ENCODE data around the gene FOXK2.

The FOXK2 gene

DNA sequence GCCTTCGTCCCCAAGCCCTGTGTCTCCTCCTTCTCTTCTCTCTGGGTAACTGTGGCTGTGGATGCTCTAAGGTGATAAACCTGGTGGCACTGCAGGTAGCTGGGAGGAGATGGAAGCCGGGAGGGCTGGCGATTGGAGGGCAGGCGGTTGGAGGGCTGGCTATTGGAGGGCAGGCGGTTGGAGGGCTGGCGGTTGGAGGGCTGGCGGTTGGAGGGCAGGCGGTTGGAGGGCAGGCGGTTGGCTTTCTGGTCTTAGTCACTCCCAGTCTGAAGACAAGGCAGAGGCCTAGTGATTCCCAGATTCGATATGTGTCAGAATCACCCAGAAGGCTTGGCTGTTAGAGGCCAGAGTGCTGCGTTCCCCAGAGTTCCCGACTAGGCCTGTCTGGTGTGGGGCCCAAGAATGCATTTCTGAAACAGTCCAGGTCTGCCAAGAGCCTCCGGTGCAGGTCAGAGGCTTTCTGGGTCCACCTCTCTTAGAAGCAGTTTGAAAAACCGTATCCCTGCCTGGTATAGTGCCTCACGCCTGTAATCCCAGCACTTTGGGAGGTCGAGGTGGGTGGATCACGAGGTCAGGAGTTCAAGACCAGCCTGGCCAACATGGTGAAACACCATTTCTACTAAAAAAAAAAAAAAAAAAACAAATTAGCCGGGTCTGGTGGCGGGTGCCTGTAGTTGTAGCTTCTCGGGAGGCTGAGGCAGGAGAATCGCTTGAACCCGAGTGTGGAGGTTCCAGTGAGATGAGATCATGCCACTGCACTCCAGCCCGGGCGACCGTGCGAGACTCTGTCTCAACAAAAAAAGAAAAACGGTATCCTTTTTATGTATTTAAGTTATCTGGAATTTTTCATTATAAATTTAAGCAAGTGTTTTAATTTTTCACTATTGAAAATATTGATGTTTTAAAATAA, 69.0 kb downstream of the FOXK2 start:
- H3K27ac ChIP-seq, result peak overlapping the region; percentile 49

DNA sequence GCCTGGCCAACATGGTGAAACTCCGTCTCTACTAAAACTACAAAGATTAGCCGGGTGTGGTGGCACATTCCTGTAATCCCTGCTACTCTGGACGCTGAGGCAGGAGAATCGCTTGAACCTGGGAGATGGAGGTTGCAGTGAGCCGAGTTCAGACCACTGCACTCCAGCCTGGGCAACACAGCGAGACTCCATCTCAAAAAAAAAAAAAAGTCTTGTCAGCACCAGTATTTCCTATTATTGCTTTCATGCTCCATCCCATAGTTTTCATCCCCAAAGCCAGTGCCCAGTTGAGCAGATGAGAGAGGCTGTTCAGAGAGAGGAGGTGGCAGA, 70.3 kb downstream of the FOXK2 start:
- ChIA-PET POLR2A (ENCODE audit: low non-redundant PET) (no interaction called here), CTCF (no interaction called here)
- no peak for DNase-seq (ENCODE audit: low spot score)
- TF ChIP-seq, protein P1, sequence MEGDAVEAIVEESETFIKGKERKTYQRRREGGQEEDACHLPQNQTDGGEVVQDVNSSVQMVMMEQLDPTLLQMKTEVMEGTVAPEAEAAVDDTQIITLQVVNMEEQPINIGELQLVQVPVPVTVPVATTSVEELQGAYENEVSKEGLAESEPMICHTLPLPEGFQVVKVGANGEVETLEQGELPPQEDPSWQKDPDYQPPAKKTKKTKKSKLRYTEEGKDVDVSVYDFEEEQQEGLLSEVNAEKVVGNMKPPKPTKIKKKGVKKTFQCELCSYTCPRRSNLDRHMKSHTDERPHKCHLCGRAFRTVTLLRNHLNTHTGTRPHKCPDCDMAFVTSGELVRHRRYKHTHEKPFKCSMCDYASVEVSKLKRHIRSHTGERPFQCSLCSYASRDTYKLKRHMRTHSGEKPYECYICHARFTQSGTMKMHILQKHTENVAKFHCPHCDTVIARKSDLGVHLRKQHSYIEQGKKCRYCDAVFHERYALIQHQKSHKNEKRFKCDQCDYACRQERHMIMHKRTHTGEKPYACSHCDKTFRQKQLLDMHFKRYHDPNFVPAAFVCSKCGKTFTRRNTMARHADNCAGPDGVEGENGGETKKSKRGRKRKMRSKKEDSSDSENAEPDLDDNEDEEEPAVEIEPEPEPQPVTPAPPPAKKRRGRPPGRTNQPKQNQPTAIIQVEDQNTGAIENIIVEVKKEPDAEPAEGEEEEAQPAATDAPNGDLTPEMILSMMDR (conservative IDR thresholded peaks at IDR 0.05; ENCODE audit: low read depth), result no peak
- peak overlapping the region; percentile 97 for H3K27ac ChIP-seq

More for the DNA sequence above, 69.0 kb downstream of the FOXK2 start:
- POLR2A ChIA-PET (ENCODE audit: low non-redundant PET), result interaction anchor here (0.6 kb wide), 1 partner anchor 152 kb away, joined by 6 read pairs; no protein-coding TSS in a partner anchor
- TF ChIP-seq, protein P1 (conservative IDR thresholded peaks at IDR 0.05; ENCODE audit: low read depth), result no peak
- DNase-seq (ENCODE audit: low spot score), result no peak
- CTCF ChIA-PET, result no interaction called here

DNA sequence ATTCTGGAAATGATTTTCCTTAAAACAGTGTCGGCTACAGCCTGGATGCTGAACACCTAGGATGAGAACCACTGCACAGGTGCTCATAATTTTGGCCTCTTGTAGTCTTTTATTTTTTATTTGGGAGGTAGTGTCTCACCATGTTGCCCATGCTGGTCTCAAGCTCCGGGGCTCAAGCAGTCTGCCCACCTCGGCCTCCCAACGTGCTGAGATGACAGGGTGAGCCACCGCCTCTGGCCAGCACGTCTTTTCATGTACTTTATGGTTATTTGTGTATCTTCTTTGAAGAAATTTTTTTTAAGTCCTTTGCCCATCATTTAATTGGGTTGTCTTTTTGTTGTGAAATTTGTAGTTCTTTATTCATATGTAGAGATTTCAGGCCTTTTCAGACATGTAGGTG, 70.7 kb downstream of the FOXK2 start:
- ChIA-PET POLR2A (ENCODE audit: low non-redundant PET) (no interaction called here), CTCF (interaction anchor here (1.1 kb wide), 1 partner anchor 205 kb away, joined by 5 read pairs; no protein-coding TSS in a partner anchor)
- TF ChIP-seq, protein P1 (conservative IDR thresholded peaks at IDR 0.05; ENCODE audit: low read depth), result no peak
- peak overlapping the region; percentile 97 for H3K27ac ChIP-seq
- no peak for DNase-seq (ENCODE audit: low spot score)

DNA sequence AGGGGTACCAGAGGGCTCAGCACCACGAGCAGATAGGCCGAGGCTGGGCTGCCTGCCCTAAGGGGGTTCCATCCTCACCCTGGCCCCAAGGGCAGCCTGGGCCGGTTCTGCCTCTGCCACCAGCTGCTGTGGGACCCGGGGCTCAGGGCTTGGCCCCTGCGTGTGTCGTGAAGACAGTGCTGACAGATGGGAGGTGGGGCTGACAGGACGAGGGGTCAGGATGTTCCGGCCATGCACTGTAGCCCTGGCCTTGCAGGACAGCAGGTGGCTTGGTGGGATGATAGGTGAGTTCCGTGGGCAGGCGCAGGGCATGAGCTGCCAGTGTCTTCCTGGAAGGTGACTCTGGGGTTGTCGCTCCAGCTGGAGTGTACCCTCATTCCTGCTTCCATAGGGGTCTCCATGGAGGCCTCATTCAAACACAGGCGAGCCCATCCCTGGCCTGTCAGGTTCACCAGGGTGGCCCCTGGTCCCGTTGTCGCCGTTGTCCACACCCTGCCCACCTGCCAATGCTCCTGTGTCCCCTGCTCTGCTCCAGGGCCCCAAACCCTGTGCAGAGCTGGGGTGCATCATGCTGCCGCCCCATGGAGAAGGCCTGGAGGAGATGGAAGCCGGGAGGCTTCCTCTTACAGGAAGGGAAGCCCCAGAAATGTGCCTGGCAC, 71.5 kb downstream of the FOXK2 start:
- TF ChIP-seq, protein P1 (conservative IDR thresholded peaks at IDR 0.05; ENCODE audit: low read depth), result no peak
- peak overlapping the region; percentile 97 for H3K27ac ChIP-seq
- ChIA-PET POLR2A (ENCODE audit: low non-redundant PET) (no interaction called here), CTCF (interaction anchor here (1.1 kb wide), 1 partner anchor 206 kb away, joined by 5 read pairs; no protein-coding TSS in a partner anchor)
- no peak for DNase-seq (ENCODE audit: low spot score)

DNA sequence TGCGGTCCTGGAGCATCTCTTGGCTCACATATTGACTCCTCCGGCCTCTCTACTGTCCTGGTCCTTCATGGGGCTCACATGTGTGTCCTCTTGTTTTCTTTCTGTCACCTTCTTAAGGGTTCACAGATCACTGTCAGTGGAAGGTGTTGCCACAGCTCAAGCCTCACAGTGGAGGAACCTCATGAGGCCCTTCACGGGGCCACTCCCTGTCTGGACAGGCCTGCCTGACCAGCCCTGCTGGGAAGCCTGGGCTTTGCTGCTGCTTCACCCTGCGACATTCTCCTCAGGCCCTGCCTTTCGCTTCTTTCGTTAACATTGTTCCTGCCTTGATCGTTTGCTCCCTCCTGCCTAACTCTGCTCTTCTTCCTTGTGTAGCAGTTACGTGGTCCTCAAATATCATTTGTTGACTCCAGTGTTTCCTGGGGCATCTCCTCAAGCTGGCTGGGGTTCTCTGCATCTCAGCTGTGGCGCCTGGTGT, 72.8 kb downstream of the FOXK2 start:
- TF ChIP-seq, protein P1 (conservative IDR thresholded peaks at IDR 0.05; ENCODE audit: low read depth), result no peak
- CTCF ChIA-PET, result no interaction called here
- H3K27ac ChIP-seq, result peak overlapping the region; percentile 97
- no peak for DNase-seq (ENCODE audit: low spot score)
- POLR2A ChIA-PET (ENCODE audit: low non-redundant PET), result no interaction called here

DNA sequence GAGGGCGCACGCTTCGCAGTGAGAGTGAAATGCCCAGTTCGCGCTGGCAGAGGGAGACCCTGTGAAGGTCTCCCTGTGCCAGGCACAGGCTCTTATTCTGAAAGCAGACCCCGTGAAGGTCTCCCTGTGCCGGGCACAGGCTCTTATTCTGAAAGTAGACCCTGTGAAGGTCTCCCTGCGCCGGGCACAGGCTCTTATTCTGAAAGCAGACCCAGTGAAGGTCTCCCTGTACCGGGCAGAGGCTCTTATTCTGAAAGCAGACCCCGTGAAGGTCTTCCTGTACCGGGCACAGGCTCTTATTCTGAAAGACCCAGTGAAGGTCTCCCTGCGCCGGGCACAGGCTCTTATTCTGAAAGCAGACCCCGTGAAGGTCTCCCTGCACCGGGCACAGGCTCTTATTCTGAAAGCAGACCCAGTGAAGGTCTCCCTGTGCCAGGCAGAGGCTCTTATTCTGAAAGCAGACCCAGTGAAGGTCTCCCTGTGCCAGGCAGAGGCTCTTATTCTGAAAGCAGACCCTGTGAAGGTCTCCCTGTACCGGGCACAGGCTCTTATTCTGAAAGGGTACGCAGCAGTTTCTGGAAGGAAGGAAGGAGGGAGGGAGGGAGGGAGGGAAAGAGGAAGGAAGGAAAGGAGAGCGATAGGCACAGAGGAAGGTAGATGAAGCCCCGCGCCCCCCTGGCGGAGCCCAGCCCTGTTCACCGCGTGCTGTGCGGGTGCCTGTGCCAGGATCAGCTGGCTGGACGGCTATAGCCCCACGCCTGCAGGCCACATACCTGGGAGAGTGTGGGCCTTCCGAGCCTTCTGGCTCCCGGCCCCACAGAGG, 73.4 kb downstream of the FOXK2 start:
- CTCF ChIA-PET, result no interaction called here
- peak; percentile 41 for DNase-seq (ENCODE audit: low spot score)
- peak overlapping the region; percentile 97 for H3K27ac ChIP-seq
- TF ChIP-seq, protein P1 (conservative IDR thresholded peaks at IDR 0.05; ENCODE audit: low read depth), result no peak
- POLR2A ChIA-PET (ENCODE audit: low non-redundant PET), result no interaction called here

Data from RWPE1 (cell line).